ENCODE measurements around the gene RASSF4. TPM values are rescaled to one million over a fixed set of nuclear protein-coding genes. Genes with fewer than 3 reads are reported as not detected.

RASSF4 gene
- total RNA-seq, 1 experiment from 2014 or later = 11.5 TPM

GRCh38 chr10:44937196-44938005 lies 22.2 kb upstream of the RASSF4 start:
- peak; percentile 5 for DNase-seq
- H2BK12ac ChIP-seq (ENCODE audit: insufficient read length, low read depth, low read length) = no peak overlapping the region
- no peak overlapping the region for H3K14ac ChIP-seq (ENCODE audit: insufficient read depth, low read length)
- H2AFZ ChIP-seq (ENCODE audit: low read length) = no peak overlapping the region
- no peak overlapping the region for H4K8ac ChIP-seq (replicated peaks; ENCODE audit: insufficient read length, low read depth, low read length)
- H3K4me1 Mint-ChIP-seq = peaks cover 0 to 8% of the 10 kb centered on the region in 2 experiments; a peak in 3 of 4 replicates
- no peaks in the 10 kb centered on the region for H4K20me1 ChIP-seq (ENCODE audit: control insufficient read depth, insufficient read depth, insufficient read length)
- H3K27me3 ChIP-seq (ENCODE audit: insufficient read depth, low read length) = no peaks in the 10 kb centered on the region
- H3K27ac Mint-ChIP-seq = no peak overlapping the region
- H3K9ac ChIP-seq (ENCODE audit: extremely low read depth, insufficient read length, low read length) = no peak overlapping the region
- TF ChIP-seq, protein P1, sequence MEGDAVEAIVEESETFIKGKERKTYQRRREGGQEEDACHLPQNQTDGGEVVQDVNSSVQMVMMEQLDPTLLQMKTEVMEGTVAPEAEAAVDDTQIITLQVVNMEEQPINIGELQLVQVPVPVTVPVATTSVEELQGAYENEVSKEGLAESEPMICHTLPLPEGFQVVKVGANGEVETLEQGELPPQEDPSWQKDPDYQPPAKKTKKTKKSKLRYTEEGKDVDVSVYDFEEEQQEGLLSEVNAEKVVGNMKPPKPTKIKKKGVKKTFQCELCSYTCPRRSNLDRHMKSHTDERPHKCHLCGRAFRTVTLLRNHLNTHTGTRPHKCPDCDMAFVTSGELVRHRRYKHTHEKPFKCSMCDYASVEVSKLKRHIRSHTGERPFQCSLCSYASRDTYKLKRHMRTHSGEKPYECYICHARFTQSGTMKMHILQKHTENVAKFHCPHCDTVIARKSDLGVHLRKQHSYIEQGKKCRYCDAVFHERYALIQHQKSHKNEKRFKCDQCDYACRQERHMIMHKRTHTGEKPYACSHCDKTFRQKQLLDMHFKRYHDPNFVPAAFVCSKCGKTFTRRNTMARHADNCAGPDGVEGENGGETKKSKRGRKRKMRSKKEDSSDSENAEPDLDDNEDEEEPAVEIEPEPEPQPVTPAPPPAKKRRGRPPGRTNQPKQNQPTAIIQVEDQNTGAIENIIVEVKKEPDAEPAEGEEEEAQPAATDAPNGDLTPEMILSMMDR (conservative IDR thresholded peaks at IDR 0.05) = no peak
- H3K79me2 ChIP-seq (ENCODE audit: insufficient read depth, low read length) = no peaks in the 10 kb centered on the region
- H3K23ac ChIP-seq (ENCODE audit: insufficient read length, low read depth, low read length) = no peak overlapping the region
- no peak overlapping the region for H3K4me2 ChIP-seq (ENCODE audit: insufficient read depth, insufficient read length, low read length)
- peaks cover 8% of the 10 kb centered on the region; the same call in 1 of the 2 replicates for H3K27me3 Mint-ChIP-seq (ENCODE audit: low read depth)
- H3K9me3 ChIP-seq (ENCODE audit: control insufficient read depth, low read depth, low read length) = no peaks in the 10 kb centered on the region
- no peak overlapping the region for H2BK20ac ChIP-seq (ENCODE audit: low read depth, low read length, poor library complexity, severe bottlenecking)
- no peak overlapping the region for H3K27ac ChIP-seq (ENCODE audit: insufficient read length, low read depth, low read length)
- H2BK120ac ChIP-seq (ENCODE audit: low read depth, low read length, poor library complexity, severe bottlenecking) = no peak overlapping the region
- no peaks in the 10 kb centered on the region for H3K23me2 ChIP-seq (ENCODE audit: insufficient read length, low read depth, low read length, poor library complexity, severe bottlenecking)
- no peaks in the 10 kb centered on the region for H3K36me3 Mint-ChIP-seq (ENCODE audit: insufficient read depth in 1 of 3, low read depth in 3 of 3)
- no peaks in the 10 kb centered on the region; the same call in 1 of the 2 replicates for H3K4me1 ChIP-seq (ENCODE audit: insufficient read depth, low read length)
- WGBS (ENCODE audit: extremely low coverage, insufficient read length, low lambda C conversion rate) = no CpG with 5 or more reads among the region's 9 CpGs
- no peak overlapping the region for H4K91ac ChIP-seq (ENCODE audit: insufficient read length, low read depth, low read length)
- no peaks in the 10 kb centered on the region for H3K79me1 ChIP-seq (ENCODE audit: insufficient read depth, low read depth, low read length, poor library complexity, severe bottlenecking)
- H2AK5ac ChIP-seq (ENCODE audit: insufficient read length, low read length) = no peak overlapping the region
- no peak overlapping the region for H2BK15ac ChIP-seq (ENCODE audit: low read depth, low read length)
- H3T11ph ChIP-seq (ENCODE audit: low read length) = no peak overlapping the region
- no peak overlapping the region for H3K4me3 Mint-ChIP-seq
- H3K4ac ChIP-seq (ENCODE audit: low read depth, low read length) = no peak overlapping the region
- H3K9me3 Mint-ChIP-seq = peaks cover 2 to 19% of the 10 kb centered on the region in 2 experiments; a peak in 3 of 5 replicates
- no peak overlapping the region for H4K5ac ChIP-seq (ENCODE audit: insufficient read length, low read depth, low read length)
- no peak overlapping the region for H3K56ac ChIP-seq (ENCODE audit: insufficient read length, low read depth, low read length)
- no peak overlapping the region for H3K18ac ChIP-seq (ENCODE audit: insufficient read length, low read depth, low read length)
- H2BK5ac ChIP-seq (ENCODE audit: insufficient read length, low read length) = no peak overlapping the region
